Neural cell (in vitro differentiated cells): ENCODE data around the gene INSR.

Experiments
- CTCF ChIP-seq: fragments of 450-650 bp; IDR thresholded peaks from 2 replicates; pipeline ENCODE4 v1.5.1; 2014; ENCODE audit warnings: antibody characterized with exemption, mild to moderate bottlenecking, moderate library complexity; ENCODE audit not compliant: poor library complexity, severe bottlenecking
- EP300 ChIP-seq: fragments of 450-650 bp; conservative IDR thresholded peaks from 2 replicates; pipeline ENCODE4 v1.6.1; 2014; ENCODE audit warnings: antibody characterized with exemption, mild to moderate bottlenecking, moderate library complexity; ENCODE audit not compliant: poor library complexity, severe bottlenecking
- EZH2 ChIP-seq: fragments of 200-600, 300-800 bp; shearing (Covaris generic), sonication (generic); IDR thresholded peaks from 2 replicates; pipeline ENCODE4 v1.6.1; 2014; ENCODE audit warnings: antibody characterized with exemption, low read length, borderline replicate concordance, mild to moderate bottlenecking; ENCODE audit not compliant: insufficient read depth, poor library complexity, severe bottlenecking
- POLR2AphosphoS5 ChIP-seq: IDR thresholded peaks from 2 replicates; pipeline ENCODE4 v1.6.1; 2012
- RAD21 ChIP-seq: fragments of 450-650 bp; conservative IDR thresholded peaks from 2 replicates; pipeline ENCODE4 v1.6.1; 2014; ENCODE audit warnings: antibody characterized with exemption, mild to moderate bottlenecking, moderate library complexity
- SMC3 ChIP-seq: fragments of 450-650 bp; conservative IDR thresholded peaks from 2 replicates; pipeline ENCODE4 v1.6.1; 2014; ENCODE audit warnings: antibody characterized with exemption, mild to moderate bottlenecking, moderate library complexity; ENCODE audit not compliant: poor library complexity
- TAF1 ChIP-seq: IDR thresholded peaks from 2 replicates; pipeline ENCODE4 v1.6.1; 2012; ENCODE audit warnings: low read depth

GRCh38 chr19:7083076-7083956 is 210.9 kb downstream of the INSR start:
- TF ChIP-seq CTCF (no peak), EZH2 (no peak), EP300 (no peak), SMC3 (no peak), TAF1 (no peak), RAD21 (no peak), POLR2AphosphoS5 (no peak)
